Smooth muscle cell (in vitro differentiated cells): ENCODE measurements around the gene MTUS2. TPM values are rescaled to one million over a fixed set of nuclear protein-coding genes. Genes with fewer than 3 reads are reported as not detected.
A peak's percentile ranks its signal among the peaks of the same experiment; 100 is the strongest.

Experiments used
- DNase-seq: peaks from one replicate; lab custom pipeline; 2025; ENCODE audit not compliant: unreplicated experiment; lab: John Stamatoyannopoulos, UW
- H2AFZ ChIP-seq: fragments of 200-600 bp; sonication (generic); 2 replicates; pipeline ENCODE4 v1.6.0; 2016; ENCODE audit warnings: antibody characterized with exemption, low read depth, mild to moderate bottlenecking
- H3F3A ChIP-seq: fragments of 200-600 bp; sonication (generic); 2 replicates; pipeline ENCODE4 v1.6.0; 2017; ENCODE audit warnings: antibody characterized with exemption, low read depth
- H3K27ac ChIP-seq: fragments of 200-600 bp; sonication (generic); 2 replicates; pipeline ENCODE4 v1.5.1; 2016; ENCODE audit warnings: low read depth, mild to moderate bottlenecking
- H3K27me3 ChIP-seq: fragments of 200-600 bp; sonication (generic); 2 replicates; pipeline ENCODE4 v1.6.1; 2016; ENCODE audit warnings: low read depth, mild to moderate bottlenecking
- H3K36me3 ChIP-seq: fragments of 200-600 bp; sonication (generic); 2 replicates; pipeline ENCODE4 v1.5.1; 2016; ENCODE audit warnings: low read depth
- H3K4me1 ChIP-seq: fragments of 200-600 bp; sonication (generic); 2 replicates; pipeline ENCODE4 v1.5.1; 2016; ENCODE audit warnings: low read depth
- H3K4me2 ChIP-seq: fragments of 200-600 bp; sonication (generic); 2 replicates; pipeline ENCODE4 v1.6.0; 2016; ENCODE audit warnings: mild to moderate bottlenecking
- H3K4me3 ChIP-seq: fragments of 200-600 bp; sonication (generic); 2 replicates; pipeline ENCODE4 v1.5.1; 2016; ENCODE audit warnings: mild to moderate bottlenecking
- H3K79me2 ChIP-seq: fragments of 200-600 bp; sonication (generic); 2 replicates; pipeline ENCODE4 v1.6.0; 2016; ENCODE audit warnings: low read depth, mild to moderate bottlenecking
- H3K9ac ChIP-seq: fragments of 200-600 bp; sonication (generic); 2 replicates; pipeline ENCODE4 v1.6.0; 2016; ENCODE audit warnings: low read depth
- H3K9me3 ChIP-seq: fragments of 200-600 bp; sonication (generic); replicated peaks from 2 replicates; pipeline ENCODE4 v1.5.1; 2016; ENCODE audit warnings: low read depth
- H4K20me1 ChIP-seq: fragments of 200-600 bp; sonication (generic); 2 replicates; pipeline ENCODE4 v1.6.0; 2016; ENCODE audit warnings: low read depth
- WGBS: methylation state at CpG from one replicate; pipeline ENCODE4 v1.1.7; 2016; ENCODE audit warnings: low lambda C conversion rate; 5-methylcytosine and 5-hydroxymethylcytosine counted together
- polyA plus RNA-seq: library from polyadenylated mRNA; unstranded; fragments of >200 nt; fragmentation: Nextera tagmentation; extraction: Ambion mirVana; gene quantifications from 2 replicates; pipeline ENCODE4 v1.2.1, GENCODE V29; 2016
- total RNA-seq: library from RNA; depleted of rRNA; stranded (reverse); fragments of >200 nt; gene quantifications from 2 replicates; pipeline ENCODE4 v1.2.3, GENCODE V29; 2014
- TF ChIP-seq, protein P1 (sequence below): fragments of 200-600 bp; sonication (generic); IDR thresholded peaks from 2 replicates; pipeline ENCODE4 v1.5.1; 2017; ENCODE audit warnings: borderline replicate concordance, mild to moderate bottlenecking, antibody characterized with exemption; ENCODE audit not compliant: insufficient read depth, poor library complexity, severe bottlenecking

MTUS2 gene
- total and polyA plus RNA-seq, 2 experiments from 2014 or later = 0.06 to 0.63 TPM

GRCh38 chr13:29260684-29261083 lies 440.5 kb downstream of the MTUS2 start:
- peaks cover 8% of the 10 kb centered on the region for H3F3A ChIP-seq
- no peaks in the 10 kb centered on the region for H4K20me1 ChIP-seq
- no peak for DNase-seq
- no peaks in the 10 kb centered on the region for H3K9me3 ChIP-seq
- H3K27ac ChIP-seq = no peak overlapping the region
- H3K36me3 ChIP-seq = no peaks in the 10 kb centered on the region
- no peaks in the 10 kb centered on the region for H3K79me2 ChIP-seq
- H3K4me3 ChIP-seq = no peak overlapping the region
- no peak overlapping the region for H3K9ac ChIP-seq
- no peaks in the 10 kb centered on the region for H3K27me3 ChIP-seq
- H2AFZ ChIP-seq = peak overlapping the region; percentile 33
- H3K4me1 ChIP-seq = no peaks in the 10 kb centered on the region
- 32% methylated on average over 4 of the region's 4 CpGs for WGBS
- H3K4me2 ChIP-seq = no peak overlapping the region
- TF ChIP-seq, protein P1, sequence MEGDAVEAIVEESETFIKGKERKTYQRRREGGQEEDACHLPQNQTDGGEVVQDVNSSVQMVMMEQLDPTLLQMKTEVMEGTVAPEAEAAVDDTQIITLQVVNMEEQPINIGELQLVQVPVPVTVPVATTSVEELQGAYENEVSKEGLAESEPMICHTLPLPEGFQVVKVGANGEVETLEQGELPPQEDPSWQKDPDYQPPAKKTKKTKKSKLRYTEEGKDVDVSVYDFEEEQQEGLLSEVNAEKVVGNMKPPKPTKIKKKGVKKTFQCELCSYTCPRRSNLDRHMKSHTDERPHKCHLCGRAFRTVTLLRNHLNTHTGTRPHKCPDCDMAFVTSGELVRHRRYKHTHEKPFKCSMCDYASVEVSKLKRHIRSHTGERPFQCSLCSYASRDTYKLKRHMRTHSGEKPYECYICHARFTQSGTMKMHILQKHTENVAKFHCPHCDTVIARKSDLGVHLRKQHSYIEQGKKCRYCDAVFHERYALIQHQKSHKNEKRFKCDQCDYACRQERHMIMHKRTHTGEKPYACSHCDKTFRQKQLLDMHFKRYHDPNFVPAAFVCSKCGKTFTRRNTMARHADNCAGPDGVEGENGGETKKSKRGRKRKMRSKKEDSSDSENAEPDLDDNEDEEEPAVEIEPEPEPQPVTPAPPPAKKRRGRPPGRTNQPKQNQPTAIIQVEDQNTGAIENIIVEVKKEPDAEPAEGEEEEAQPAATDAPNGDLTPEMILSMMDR = peak; percentile 9

DNA sequence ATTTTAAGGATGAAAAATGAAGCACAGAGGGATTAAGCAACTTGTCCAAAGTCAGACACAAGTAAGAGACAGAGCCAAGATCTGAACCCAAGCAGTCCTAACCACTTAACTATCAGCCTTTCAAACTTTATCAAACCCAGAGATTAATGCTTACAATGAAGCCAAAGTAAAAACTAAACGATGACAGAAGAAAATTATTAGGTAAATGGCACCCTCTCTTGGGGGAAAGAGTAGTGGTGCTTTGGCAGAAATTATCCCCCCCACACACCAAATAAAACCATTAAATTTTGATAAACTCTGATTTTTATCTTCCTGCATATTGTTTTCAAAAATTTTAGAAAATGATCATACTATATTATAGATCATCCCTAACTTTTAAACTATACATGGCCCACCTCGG lies 446.1 kb downstream of the MTUS2 start:
- H3K27ac ChIP-seq = no peak overlapping the region
- no peaks in the 10 kb centered on the region for H3F3A ChIP-seq
- 67% methylated on average over 2 of the region's 2 CpGs for WGBS
- H3K4me3 ChIP-seq = no peak overlapping the region
- no peak overlapping the region for H3K4me2 ChIP-seq
- no peak overlapping the region for H2AFZ ChIP-seq
- H3K79me2 ChIP-seq = no peaks in the 10 kb centered on the region
- no peak overlapping the region for H3K9ac ChIP-seq
- H3K27me3 ChIP-seq = no peaks in the 10 kb centered on the region
- no peaks in the 10 kb centered on the region for H3K36me3 ChIP-seq
- no peaks in the 10 kb centered on the region for H3K9me3 ChIP-seq
- DNase-seq = no peak
- no peaks in the 10 kb centered on the region for H3K4me1 ChIP-seq
- TF ChIP-seq, protein P1 = no peak
- H4K20me1 ChIP-seq = no peaks in the 10 kb centered on the region

GRCh38 chr13:29266756-29267733 lies 446.9 kb downstream of the MTUS2 start:
- Histone ChIP-seq H3K4me3 (no peak overlapping the region), H3K27ac (no peak overlapping the region), H2AFZ (no peak overlapping the region), H3K27me3 (no peaks in the 10 kb centered on the region), H3K36me3 (no peaks in the 10 kb centered on the region), H3K79me2 (no peaks in the 10 kb centered on the region), H3K4me1 (no peaks in the 10 kb centered on the region), H3K9me3 (no peaks in the 10 kb centered on the region), H3K4me2 (no peak overlapping the region), H4K20me1 (no peaks in the 10 kb centered on the region), H3F3A (no peaks in the 10 kb centered on the region), H3K9ac (no peak overlapping the region)
- 83% methylated on average over 11 of the region's 11 CpGs for WGBS
- TF ChIP-seq, protein P1 = no peak
- no peak for DNase-seq
